Naive thymus-derived CD4-positive, alpha-beta T cell (primary cell): ENCODE results near the gene CPNE1. TPM values are rescaled to one million over a fixed set of nuclear protein-coding genes. Genes with fewer than 3 reads are reported as not detected.

Experiments used
- ATAC-seq: fragments of 150-1000 bp; cut with Tn5 transposase; 2 replicates; pipeline ENCODE4 v1.10.0; 2021; ENCODE audit warnings: mild to moderate bottlenecking, moderate library complexity
- CTCF ChIA-PET: fragments of 350-600 bp; sonication (Branson Sonifier 250); formaldehyde crosslinking; loops from one replicate; lab custom pipeline; 2021; ENCODE audit warnings: antibody characterized with exemption; lab: Charles Lee
- POLR2A ChIA-PET: fragments of 350-600 bp; sonication (Branson Sonifier 250); formaldehyde crosslinking; loops from one replicate; lab custom pipeline; 2021; ENCODE audit warnings: antibody characterized with exemption, inconsistent platforms; lab: Charles Lee
- DNase-seq, 9 donors: peaks; one replicate each; pipeline versions ENCODE4 v3.0.0 to v3.0.0-alpha.2; 2020 to 2022; ENCODE audit warnings: mixed read lengths in 1 of 9
- H3K27ac ChIP-seq: one replicate; pipeline ENCODE4 v1.7.0; 2013; ENCODE audit warnings: mild to moderate bottlenecking, low read depth, low read length, moderate library complexity
- H3K27me3 ChIP-seq, 2 donors: one replicate each; pipeline ENCODE4 v1.7.0; 2013; ENCODE audit warnings: low read length in 2 of 2, mild to moderate bottlenecking in 2 of 2, moderate library complexity in 2 of 2; ENCODE audit not compliant: control insufficient read depth in 2 of 2, insufficient read depth in 2 of 2
- H3K36me3 ChIP-seq, 3 experiments: 1 replicate in 2 of 3; 2 replicates in 1 of 3; pipeline ENCODE4 v1.7.0; 2013; ENCODE audit warnings: low read length in 3 of 3, mild to moderate bottlenecking in 3 of 3, moderate library complexity in 1 of 3; ENCODE audit not compliant: insufficient read depth in 3 of 3, control insufficient read depth in 2 of 3
- H3K4me1 ChIP-seq, 2 donors: one replicate each; pipeline ENCODE4 v1.7.0; 2013; ENCODE audit warnings: low read length in 2 of 2, mild to moderate bottlenecking in 2 of 2, moderate library complexity in 1 of 2; ENCODE audit not compliant: control insufficient read depth in 2 of 2, insufficient read depth in 2 of 2
- H3K4me3 ChIP-seq: 2 replicates; pipeline ENCODE4 v1.7.0; 2013; ENCODE audit warnings: mild to moderate bottlenecking, low read length
- H3K9me3 ChIP-seq, 3 experiments: 1 replicate in 2 of 3; 2 replicates in 1 of 3; pipeline ENCODE4 v1.7.0; 2013; ENCODE audit warnings: low read length in 3 of 3; ENCODE audit not compliant: control insufficient read depth in 2 of 3
- H3K27ac Mint-ChIP-seq, 9 donors: one replicate each; pipeline ENCODE4 v1.8.0; 2020 to 2022; ENCODE audit warnings: mixed read lengths in 9 of 9, mild to moderate bottlenecking in 8 of 9, moderate library complexity in 5 of 9, inconsistent platforms in 2 of 9
- H3K27me3 Mint-ChIP-seq, 5 donors: one replicate each; pipeline ENCODE4 v1.8.0; 2021 to 2022; ENCODE audit warnings: mixed read lengths in 5 of 5, mild to moderate bottlenecking in 1 of 5
- H3K36me3 Mint-ChIP-seq, 5 donors: one replicate each; pipeline ENCODE4 v1.8.0; 2020 to 2022; ENCODE audit warnings: mixed read lengths in 5 of 5, mild to moderate bottlenecking in 3 of 5, inconsistent platforms in 1 of 5
- H3K4me1 Mint-ChIP-seq, 7 donors: one replicate each; pipeline ENCODE4 v1.8.0; 2020 to 2022; ENCODE audit warnings: mixed read lengths in 7 of 7, mild to moderate bottlenecking in 3 of 7, inconsistent platforms in 1 of 7
- H3K4me3 Mint-ChIP-seq, 10 donors: one replicate each; pipeline ENCODE4 v1.8.0; 2020 to 2022; ENCODE audit warnings: mild to moderate bottlenecking in 10 of 10, mixed read lengths in 10 of 10, moderate library complexity in 6 of 10, inconsistent platforms in 2 of 10
- H3K9me3 Mint-ChIP-seq, 11 donors: one replicate each; pipeline ENCODE4 v1.8.0; 2020 to 2022; ENCODE audit warnings: mixed read lengths in 11 of 11, mild to moderate bottlenecking in 4 of 11, inconsistent platforms in 1 of 11, moderate library complexity in 1 of 11
- intact Hi-C, 2 donors: fragments of 100-400 bp; cut with micrococcal nuclease; formaldehyde crosslinking; loops; one replicate each; pipeline ENCODE4 v1.15.1; 2023
- polyA plus RNA-seq, 2 donors: library from polyadenylated mRNA; unstranded; fragments of 300-500 nt; fragmentation: Illumina TruSeq; gene quantifications; one replicate each; pipeline ENCODE4 v1.2.3, GENCODE V29; 2021
- total RNA-seq, 6 experiments: library from RNA in 5 of 6; stranded (reverse) in 5 of 6; gene quantifications; 1 replicate in 5 of 6; 2 replicates in 1 of 6; pipeline ENCODE4 v1.2.3 and lab custom pipeline; 2021 to 2026

The CPNE1 gene
- total and polyA plus RNA-seq, 7 experiments from 2014 or later = 250 to 378 (median 305) TPM

GRCh38 chr20:35586751-35587425 lies 77.8 kb downstream of the CPNE1 start:
- no peak overlapping the region for H3K4me3 Mint-ChIP-seq
- ChIA-PET CTCF (no interaction called here), POLR2A (no interaction called here)
- no peak overlapping the region for H3K27ac Mint-ChIP-seq
- no peak overlapping the region for H3K27ac ChIP-seq
- no peak overlapping the region for H3K4me3 ChIP-seq
- no peaks in the 10 kb centered on the region for H3K27me3 ChIP-seq
- H3K4me1 ChIP-seq = no peaks in the 10 kb centered on the region
- intact Hi-C loops = no loop called here
- H3K36me3 ChIP-seq = no peaks in the 10 kb centered on the region
- peaks cover 0 to 4% (median 0%) of the 10 kb centered on the region in 7 donors for H3K4me1 Mint-ChIP-seq
- ATAC-seq = no peak
- H3K27me3 Mint-ChIP-seq = peaks cover 0 to 3% (median 0%) of the 10 kb centered on the region in 5 donors
- no peak for DNase-seq
- H3K9me3 ChIP-seq = peaks cover 0 to 1% (median 0%) of the 10 kb centered on the region in 3 experiments
- H3K36me3 Mint-ChIP-seq = no peaks in the 10 kb centered on the region
- H3K9me3 Mint-ChIP-seq = peaks cover 0 to 8% (median 0%) of the 10 kb centered on the region in 11 donors

GRCh38 chr20:35583636-35584560 lies 80.8 kb downstream of the CPNE1 start:
- H3K36me3 Mint-ChIP-seq = no peaks in the 10 kb centered on the region
- ChIA-PET CTCF (no interaction called here), POLR2A (interaction anchor here (1.3 kb wide), 1 partner anchor 18 kb away, joined by 3 read pairs; no protein-coding TSS in a partner anchor)
- H3K4me3 Mint-ChIP-seq = no peak overlapping the region
- H3K27me3 Mint-ChIP-seq = peaks cover 0 to 3% (median 0%) of the 10 kb centered on the region in 5 donors
- Histone ChIP-seq H3K36me3 (no peaks in the 10 kb centered on the region), H3K27me3 (no peaks in the 10 kb centered on the region), H3K4me3 (no peak overlapping the region), H3K9me3 (peaks cover 0 to 6% (median 0%) of the 10 kb centered on the region in 3 experiments), H3K27ac (no peak overlapping the region), H3K4me1 (no peaks in the 10 kb centered on the region)
- DNase-seq = no peak
- H3K27ac Mint-ChIP-seq = no peak overlapping the region
- no peak for ATAC-seq
- peaks cover 0 to 15% (median 6%) of the 10 kb centered on the region in 11 donors for H3K9me3 Mint-ChIP-seq
- H3K4me1 Mint-ChIP-seq = peaks cover 0 to 4% (median 0%) of the 10 kb centered on the region in 7 donors
- intact Hi-C loops = no loop called here

- no peaks in the 10 kb centered on the region for H3K4me1 Mint-ChIP-seq
- POLR2A ChIA-PET = interaction anchor here (1.3 kb wide), 1 partner anchor 19 kb away, joined by 3 read pairs; no protein-coding TSS in a partner anchor
- no peak overlapping the region for H3K4me3 ChIP-seq
- DNase-seq = no peak
- no peaks in the 10 kb centered on the region for H3K4me1 ChIP-seq
- peaks cover 0 to 6% (median 0%) of the 10 kb centered on the region in 3 experiments for H3K9me3 ChIP-seq
- intact Hi-C loops = no loop called here
- no peak overlapping the region for H3K27ac Mint-ChIP-seq
- CTCF ChIA-PET = no interaction called here
- no peak overlapping the region for H3K4me3 Mint-ChIP-seq
- peaks cover 0 to 3% (median 0%) of the 10 kb centered on the region in 5 donors for H3K27me3 Mint-ChIP-seq
- peaks cover 0 to 15% (median 6%) of the 10 kb centered on the region in 11 donors for H3K9me3 Mint-ChIP-seq
- no peaks in the 10 kb centered on the region for H3K27me3 ChIP-seq
- H3K36me3 Mint-ChIP-seq = no peaks in the 10 kb centered on the region
- H3K36me3 ChIP-seq = no peaks in the 10 kb centered on the region
- H3K27ac ChIP-seq = no peak overlapping the region
- no peak for ATAC-seq
These were observed 81.8 kb downstream of the CPNE1 start for GRCh38 chr20:35582741-35583404.

GRCh38 chr20:35582131-35582530 lies 82.6 kb downstream of the CPNE1 start:
- H3K9me3 Mint-ChIP-seq = peaks cover 0 to 15% (median 6%) of the 10 kb centered on the region in 11 donors
- CTCF ChIA-PET = no interaction called here
- H3K27ac Mint-ChIP-seq = no peak overlapping the region
- ATAC-seq (no peak), DNase-seq (no peak)
- intact Hi-C loops = no loop called here
- H3K4me1 ChIP-seq = no peaks in the 10 kb centered on the region
- H3K4me3 Mint-ChIP-seq = peak overlapping the region in 1 of 10 donors; percentile 56
- H3K27me3 ChIP-seq = no peaks in the 10 kb centered on the region
- H3K27me3 Mint-ChIP-seq = peaks cover 0 to 3% (median 0%) of the 10 kb centered on the region in 5 donors
- H3K9me3 ChIP-seq = peaks cover 0 to 6% (median 0%) of the 10 kb centered on the region in 3 experiments
- H3K4me3 ChIP-seq = no peak overlapping the region
- POLR2A ChIA-PET = interaction anchor here (0.5 kb wide), 1 partner anchor 123 kb away, joined by 3 read pairs; no protein-coding TSS in a partner anchor
- no peaks in the 10 kb centered on the region for H3K36me3 Mint-ChIP-seq
- no peaks in the 10 kb centered on the region for H3K4me1 Mint-ChIP-seq
- no peak overlapping the region for H3K27ac ChIP-seq
- H3K36me3 ChIP-seq = no peaks in the 10 kb centered on the region

- Histone ChIP-seq H3K4me3 (no peak overlapping the region), H3K4me1 (no peaks in the 10 kb centered on the region), H3K27me3 (no peaks in the 10 kb centered on the region), H3K36me3 (no peaks in the 10 kb centered on the region), H3K9me3 (peaks cover 0 to 6% (median 0%) of the 10 kb centered on the region in 3 experiments), H3K27ac (no peak overlapping the region)
- CTCF ChIA-PET = no interaction called here
- Mint-ChIP-seq H3K4me3 (no peak overlapping the region), H3K27me3 (peaks cover 0 to 4% (median 0%) of the 10 kb centered on the region in 5 donors), H3K36me3 (peaks cover 0 to 2% (median 0%) of the 10 kb centered on the region in 5 donors), H3K4me1 (no peaks in the 10 kb centered on the region), H3K9me3 (peaks cover 0 to 18% (median 6%) of the 10 kb centered on the region in 11 donors), H3K27ac (no peak overlapping the region)
- POLR2A ChIA-PET = no interaction called here
- ATAC-seq (no peak), DNase-seq (no peak)
- intact Hi-C loops = no loop called here
These were observed 85.5 kb downstream of the CPNE1 start for GRCh38 chr20:35579196-35579595.

- DNase-seq (no peak), ATAC-seq (no peak)
- Mint-ChIP-seq H3K27me3 (peaks cover 0 to 4% (median 0%) of the 10 kb centered on the region in 5 donors), H3K36me3 (peaks cover 0 to 4% (median 0%) of the 10 kb centered on the region in 5 donors), H3K27ac (no peak overlapping the region), H3K4me3 (no peak overlapping the region), H3K4me1 (no peaks in the 10 kb centered on the region), H3K9me3 (peaks cover 0 to 23% (median 6%) of the 10 kb centered on the region in 11 donors)
- ChIA-PET CTCF (no interaction called here), POLR2A (no interaction called here)
- H3K9me3 ChIP-seq = peaks cover 0 to 6% (median 0%) of the 10 kb centered on the region in 3 experiments
- no peak overlapping the region for H3K4me3 ChIP-seq
- no peaks in the 10 kb centered on the region for H3K4me1 ChIP-seq
- no peaks in the 10 kb centered on the region for H3K27me3 ChIP-seq
- H3K27ac ChIP-seq = no peak overlapping the region
- no peaks in the 10 kb centered on the region for H3K36me3 ChIP-seq
- intact Hi-C loops = no loop called here
These were observed 86.2 kb downstream of the CPNE1 start for GRCh38 chr20:35578469-35578868.
